T-helper 2 cell (primary cell): ENCODE measurements around the gene IL23R.

Experiments
- DNase-seq, 5 experiments: peaks; one replicate each; pipeline versions ENCODE4 v3.0.0 to v3.0.0-alpha.2; 2012 to 2022

IL23R gene

DNA sequence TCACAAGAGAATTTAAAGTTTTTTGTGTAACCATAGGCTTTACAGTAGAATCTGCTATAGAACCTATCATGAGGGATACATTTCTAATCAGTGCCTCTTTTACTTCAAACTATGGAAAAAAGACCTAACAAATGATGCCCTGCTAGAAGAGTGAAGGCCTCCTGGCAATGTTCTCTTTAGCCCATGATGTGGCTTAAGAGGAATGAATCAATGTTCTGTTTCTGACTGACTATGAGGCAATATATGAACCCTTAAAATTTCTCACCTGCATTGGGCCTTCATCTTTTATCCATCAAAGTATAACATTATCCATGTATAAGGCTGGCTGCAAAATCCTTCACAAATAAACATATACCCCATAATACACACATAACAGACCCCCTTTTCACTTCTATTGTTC lies 75.8 kb downstream of the IL23R start:
- no peak for DNase-seq

DNA sequence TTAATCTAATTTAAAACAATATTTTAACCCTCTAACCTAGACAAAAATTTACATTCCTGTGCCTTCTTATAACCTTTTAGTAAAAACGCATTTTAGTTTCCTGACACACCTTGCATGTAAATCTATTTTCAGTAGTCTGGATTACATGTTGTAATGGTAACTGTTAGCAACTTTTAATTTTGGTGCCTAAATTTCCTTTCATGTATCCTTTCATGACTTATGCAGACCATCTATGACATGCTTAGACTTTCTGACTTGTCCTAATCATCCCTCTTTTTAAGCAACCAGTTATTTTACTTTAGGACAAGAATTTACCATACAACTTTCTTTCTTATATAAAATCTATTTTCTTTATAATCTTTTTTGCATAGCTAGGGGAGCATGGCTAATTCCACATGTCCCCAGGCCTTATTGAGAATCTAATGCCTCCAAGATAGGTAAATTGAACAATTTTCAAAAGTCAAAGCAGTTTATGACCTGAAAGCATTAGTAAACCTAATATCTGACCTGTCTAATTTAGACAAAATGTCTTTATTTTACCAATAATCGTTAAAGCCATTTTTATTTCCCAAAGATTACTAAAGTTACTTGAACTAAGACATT lies 83.9 kb downstream of the IL23R start:
- DNase-seq = peak in 1 of 5 experiments; percentile 14

DNA sequence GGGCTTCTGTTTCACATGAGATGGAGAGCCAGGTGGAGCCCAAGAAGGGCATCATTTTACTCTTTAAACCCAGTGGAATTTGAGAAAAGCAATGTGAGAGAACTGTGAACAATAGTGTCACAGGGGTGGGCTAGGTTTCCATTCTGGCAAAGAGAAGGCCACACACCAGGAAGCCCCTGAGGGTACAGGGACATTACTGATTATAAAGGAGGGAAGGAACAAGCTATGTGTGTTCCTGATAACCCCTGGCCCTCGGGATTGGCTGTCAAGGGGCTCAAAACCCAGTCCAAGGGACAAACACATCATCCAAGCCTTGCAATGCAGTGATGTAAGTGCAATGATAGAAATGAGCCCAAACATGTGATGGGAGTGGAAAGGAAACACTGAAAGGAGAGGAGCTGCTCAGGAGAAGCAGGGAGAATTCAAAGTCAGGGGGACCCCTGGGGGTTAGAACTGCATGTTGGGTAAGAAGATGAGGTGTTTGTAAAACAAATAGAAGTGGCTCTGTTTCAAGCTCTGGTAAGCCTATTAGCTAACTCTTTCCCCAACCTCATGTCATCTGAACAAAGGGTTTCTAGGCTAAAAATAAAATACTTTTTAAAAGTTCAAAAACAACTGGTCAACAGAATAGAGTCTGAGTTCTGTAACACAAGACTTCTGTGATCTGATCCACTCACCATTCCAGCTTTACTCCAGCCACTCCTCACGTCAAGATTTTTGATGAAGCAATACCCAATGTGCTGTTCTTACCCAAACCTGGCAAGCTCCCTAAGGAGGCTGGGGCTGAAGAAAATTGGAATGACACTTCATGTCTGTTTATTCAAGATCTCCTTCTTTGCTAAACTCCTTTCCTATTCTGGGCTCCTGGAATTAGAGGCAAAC lies 90.3 kb downstream of the IL23R start:
- DNase-seq = no peak

DNA sequence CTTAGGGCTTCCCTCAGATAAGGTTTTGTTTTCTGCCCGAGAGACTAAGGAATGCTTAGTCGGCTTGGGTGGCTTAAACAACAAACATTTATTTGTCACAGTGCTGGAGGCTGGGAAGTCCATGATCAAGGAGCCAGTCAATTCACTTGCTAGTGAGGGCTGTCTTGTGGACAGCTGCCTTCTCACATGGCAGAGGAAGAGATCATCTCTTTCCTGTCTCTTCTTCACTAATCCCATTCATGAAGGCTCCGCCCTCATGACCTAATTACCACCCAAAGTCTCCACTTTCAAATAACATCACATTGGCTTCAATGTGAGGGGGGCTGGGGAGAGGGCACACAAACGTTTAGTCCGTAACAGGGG lies 90.9 kb downstream of the IL23R start:
- no peak for DNase-seq

DNA sequence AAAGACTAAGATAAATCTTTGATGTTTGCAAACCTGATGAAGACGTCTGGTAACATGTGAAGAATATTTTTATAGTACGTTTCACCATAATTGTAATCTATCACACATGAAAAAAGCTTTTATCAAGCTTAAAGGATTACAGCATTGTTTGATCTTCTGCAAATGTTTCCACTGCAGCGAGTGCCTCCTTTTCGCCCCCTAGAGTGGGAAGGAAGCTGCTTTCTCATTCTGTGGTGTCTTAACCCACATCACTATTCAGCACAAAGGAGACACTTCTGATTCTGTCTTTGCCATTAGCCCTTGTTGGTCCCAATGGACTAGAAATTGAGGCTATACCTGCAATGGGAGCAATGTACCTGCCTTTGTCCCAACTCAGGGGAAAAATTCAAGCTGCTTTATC lies 95.4 kb downstream of the IL23R start:
- DNase-seq = peak in 1 of 5 experiments; percentile 50

DNA sequence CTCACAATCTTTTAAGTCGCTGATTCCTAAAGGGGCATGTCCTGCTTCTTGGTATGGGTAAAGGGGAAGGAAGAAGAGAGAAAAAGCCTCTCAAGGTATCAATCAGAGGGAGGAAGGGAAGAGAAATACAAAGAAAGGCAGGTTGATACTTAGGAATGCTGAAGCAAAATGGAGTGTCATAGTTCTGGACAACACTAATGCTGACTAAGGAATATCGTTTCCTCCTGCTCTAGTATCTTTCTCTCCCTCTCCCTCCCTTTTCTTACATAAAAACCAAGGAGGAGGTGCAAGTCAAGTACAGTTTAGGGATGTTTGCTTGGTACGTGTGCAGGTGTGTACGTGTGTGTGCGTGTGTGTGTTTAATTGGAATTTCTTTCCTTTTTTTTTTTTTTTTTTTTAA lies 96.5 kb downstream of the IL23R start:
- no peak for DNase-seq

DNA sequence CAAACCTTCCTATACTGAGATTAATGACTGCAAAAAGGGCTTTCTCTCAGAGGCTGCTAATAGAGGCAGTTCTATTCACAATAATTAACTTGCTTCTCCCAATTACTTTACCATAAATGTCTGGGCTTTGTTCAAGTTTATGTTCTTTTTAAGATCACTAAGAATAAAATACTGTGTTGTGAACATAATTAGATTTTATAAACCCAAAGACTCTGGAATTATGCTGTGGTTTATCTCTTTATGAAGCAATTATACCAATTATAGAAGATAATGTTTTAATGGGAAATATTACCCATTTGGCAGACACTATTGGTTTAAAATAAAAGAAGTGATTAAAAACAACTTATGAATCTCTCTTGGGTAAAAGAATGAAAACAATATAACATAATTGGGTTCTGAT lies 97.9 kb downstream of the IL23R start:
- no peak for DNase-seq

DNA sequence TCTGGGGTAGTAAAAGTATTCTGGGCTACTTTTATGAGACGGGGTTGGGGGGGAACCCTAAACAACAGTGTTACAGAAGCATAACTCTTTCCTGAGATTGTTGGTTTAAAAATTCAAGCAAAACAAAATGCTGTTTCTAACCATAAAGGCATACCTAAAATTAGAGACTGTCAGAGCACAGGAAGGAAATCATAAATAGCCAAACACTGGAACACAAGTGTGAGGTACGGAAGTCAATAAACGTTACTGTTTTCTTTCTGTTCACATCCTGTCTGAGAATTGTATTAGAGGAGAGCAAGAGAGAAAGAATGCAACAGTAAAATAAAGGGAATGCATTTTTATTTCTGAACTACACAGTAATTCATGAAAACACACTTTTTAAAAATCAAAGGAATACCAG lies 98.6 kb downstream of the IL23R start:
- DNase-seq = peak in 1 of 5 experiments; percentile 29

DNA sequence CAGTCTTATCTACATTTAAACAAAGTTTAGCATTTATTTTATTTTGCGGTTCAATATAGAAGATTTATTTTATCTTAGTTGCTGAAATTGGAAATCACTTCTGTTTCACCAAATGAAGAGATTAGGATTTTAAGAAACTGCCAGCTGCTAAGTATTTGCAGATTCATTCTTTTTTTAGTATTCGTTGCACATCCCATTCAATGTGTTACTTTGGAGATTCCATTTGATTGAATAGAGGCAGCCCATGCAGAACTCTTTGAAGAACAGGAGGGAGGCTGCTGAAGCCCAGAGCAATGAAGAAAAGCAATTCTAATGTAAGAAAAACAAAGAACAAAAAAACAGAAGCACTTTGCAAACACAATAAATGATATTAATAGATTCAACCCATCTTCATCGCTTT lies 102.8 kb downstream of the IL23R start:
- DNase-seq = no peak

DNA sequence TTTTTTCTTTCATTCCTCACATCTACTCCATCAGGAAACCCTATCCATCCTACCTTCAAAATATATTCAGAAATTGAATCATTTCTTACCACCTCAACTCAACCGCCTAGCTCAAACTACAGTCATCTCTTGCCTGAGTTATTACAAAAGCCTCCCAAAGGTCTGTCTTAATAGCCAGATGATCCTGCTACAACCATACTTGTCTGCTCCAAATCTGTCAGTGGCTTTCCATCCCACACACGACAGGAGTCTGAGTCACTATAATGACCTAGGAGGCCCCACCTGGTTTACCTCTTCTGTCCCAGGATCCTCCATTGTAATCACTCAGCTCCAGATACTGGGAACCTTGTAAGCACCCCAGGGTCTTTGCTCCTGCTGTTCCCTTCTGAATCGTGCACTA lies 104.3 kb downstream of the IL23R start:
- peak in 1 of 5 experiments; percentile 10 for DNase-seq

DNA sequence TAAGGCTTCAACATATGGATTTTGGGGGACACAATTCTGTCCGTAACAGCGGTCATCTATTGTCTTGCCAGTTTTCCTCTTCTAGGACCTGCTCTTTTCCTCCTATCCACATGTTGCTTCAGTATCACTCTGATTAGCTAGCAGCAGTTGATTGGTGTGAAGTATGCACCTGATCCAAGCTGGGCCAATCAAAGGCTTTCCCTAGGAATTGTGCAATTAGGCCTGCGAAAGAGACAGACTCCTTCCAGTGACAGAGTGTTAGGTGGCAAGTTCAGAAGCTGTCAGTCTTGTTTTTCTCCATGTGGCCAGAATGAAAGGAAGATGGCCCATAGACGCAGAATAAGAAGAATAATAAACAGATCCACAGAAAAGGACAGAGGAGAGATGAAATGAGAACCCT lies 107.3 kb downstream of the IL23R start:
- DNase-seq = no peak

DNA sequence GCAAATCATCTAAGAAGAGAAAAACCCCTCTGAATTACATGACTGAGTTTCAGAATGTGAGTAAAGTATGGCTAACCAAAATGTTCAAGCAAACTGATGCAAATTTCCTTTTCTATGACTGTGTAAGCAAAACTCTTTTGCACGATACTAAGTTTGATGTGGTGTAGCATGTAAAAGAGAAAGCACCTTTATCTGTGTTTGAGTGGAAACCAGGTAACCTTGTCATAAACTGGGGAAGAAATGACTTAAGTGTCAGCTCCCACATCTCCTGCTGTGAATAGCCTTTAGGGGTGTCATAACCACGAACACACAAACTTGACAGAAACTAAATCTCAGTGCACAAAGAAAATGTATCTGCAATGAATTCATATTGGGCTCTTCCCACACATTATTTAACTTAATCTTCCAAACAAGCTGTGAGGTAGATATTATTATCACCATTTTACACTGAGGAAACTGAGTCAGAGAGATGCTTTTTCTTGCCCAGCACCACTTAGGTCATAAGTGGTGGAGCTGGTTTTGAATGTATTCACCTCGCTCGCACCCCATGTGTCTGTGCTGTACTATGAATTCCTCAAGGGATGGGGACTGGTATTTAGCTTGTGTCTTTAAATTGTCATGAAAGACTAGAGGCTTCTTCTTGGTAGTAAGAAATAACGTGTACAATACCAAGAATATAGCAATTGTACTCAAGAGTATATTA lies 108.5 kb downstream of the IL23R start:
- peak in 2 of 5 experiments; percentile 23 to 89 for DNase-seq

DNA sequence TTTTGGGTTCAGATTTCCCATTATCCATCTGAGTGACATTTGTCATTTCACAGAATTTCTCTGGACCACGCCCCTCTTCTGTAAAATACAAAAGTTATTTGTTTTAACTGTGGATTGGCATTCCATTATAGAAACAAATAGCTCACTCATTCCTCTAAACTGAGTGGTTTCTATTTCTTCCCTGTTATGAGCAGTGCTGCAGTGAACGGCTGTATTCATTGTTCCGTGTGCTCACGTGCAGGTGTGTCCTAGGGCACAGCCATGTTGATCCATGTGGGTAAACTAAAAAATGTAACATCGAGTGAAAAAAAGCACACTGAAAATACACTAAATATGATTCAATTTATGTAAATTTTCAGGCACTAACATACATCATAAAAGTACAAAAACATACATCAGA lies 114.4 kb downstream of the IL23R start:
- DNase-seq = no peak

DNA sequence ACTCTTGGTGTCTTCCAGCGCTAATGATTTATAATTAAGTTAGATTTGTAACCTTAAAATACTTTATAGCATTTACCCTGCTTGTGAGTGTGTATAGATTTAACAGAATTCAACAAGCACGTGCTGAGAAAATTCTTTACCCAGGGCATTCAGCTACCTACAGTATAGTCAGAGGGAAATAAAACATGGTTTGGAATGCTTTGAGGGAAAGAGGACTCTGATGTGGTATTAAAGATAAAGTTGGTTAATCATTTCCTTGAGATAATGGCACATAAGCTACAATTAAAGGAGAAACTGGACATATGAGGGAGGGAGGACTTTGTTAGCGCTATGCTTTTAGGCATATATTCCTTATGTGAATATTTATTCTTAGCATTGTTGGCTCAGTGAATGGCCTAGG lies 115.0 kb downstream of the IL23R start:
- no peak for DNase-seq

DNA sequence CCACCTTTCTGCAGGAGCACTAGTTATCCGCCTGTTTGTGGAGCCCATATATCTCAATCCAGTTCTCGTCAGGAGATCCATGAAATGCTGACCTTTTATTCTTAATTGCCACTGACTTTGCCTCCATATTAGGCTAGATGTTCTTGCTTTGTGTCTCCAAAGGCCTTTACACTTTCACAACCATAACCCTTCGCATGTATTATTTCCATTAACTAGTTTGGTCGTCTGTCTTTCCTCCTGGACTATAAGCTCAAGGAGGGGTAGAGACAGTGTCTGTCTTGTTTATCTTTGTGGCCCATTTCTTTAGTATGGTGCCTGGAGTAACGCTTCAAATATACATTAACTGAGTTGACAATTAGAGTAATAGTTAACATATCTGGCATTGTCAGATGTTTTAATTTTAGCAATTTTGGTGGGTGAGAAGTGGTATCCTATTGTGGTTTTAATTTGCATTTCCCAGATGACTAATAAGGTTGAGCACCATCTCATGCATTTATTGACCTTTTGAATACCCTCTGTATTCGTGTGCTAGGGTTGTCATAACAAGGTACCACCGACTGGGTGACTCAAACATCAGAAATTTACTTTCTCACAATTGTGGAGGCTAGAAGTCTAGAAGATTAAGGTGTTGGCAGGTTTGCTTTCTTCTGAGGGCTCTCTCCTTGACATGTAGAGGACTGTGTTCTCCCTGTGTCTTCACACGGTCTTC lies 119.7 kb downstream of the IL23R start:
- peak in 1 of 5 experiments; percentile 34 for DNase-seq

DNA sequence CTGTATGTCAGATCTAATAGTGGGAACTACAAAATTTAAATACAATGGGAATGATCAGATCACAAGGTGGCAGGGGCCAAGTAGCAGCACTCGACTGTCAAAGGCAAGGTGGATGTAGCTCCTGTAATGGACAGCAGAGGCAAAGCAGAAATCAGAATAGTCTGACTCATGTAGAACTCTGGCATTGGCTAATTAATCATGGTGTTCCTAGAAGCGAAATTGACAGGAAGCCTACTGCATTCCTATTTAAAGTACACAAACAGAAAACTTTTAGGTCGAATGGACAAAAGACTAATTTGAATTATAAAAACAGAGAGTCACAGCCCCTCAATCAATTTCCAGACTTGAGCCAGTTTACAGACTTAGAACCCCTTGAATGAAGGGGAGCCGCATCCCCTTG lies 124.0 kb downstream of the IL23R start:
- DNase-seq = no peak

DNA sequence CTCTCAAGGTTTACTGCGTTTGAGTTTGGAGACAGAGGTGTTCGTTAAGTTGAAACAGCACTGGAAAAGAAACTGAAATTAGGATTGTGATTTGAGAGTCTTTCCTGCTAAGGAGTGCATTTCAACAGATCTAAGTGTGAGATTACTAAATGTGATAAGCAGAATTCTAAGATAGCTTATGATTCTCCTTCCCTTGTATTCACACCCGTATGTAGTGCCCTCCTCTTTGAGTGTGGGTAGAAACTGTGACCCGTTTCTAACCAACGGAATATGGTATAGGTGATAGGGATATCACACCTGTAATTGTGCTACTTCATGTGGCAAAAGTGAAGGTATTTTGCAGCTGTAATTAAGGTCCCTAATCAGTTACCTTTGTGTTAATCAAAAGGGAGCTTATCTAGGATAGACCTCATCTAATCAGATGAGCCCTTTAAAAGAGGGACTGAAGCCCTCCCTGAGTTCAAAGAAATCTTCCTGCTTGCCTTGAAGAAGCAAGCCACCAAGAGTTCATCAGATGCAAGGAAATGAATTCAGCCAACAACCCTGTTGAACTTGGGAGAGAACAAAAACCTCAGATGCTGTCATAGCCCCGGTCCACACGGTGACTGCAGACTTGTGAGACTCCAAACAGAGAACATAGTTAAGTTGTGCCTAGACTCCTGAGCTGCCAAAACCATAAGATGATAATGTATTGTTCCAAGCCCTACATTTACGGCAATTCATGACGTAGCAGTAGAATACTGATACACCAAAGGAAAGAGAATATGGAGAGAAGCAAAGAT lies 128.8 kb downstream of the IL23R start:
- DNase-seq = peak in 2 of 5 experiments; percentile 29 to 77

DNA sequence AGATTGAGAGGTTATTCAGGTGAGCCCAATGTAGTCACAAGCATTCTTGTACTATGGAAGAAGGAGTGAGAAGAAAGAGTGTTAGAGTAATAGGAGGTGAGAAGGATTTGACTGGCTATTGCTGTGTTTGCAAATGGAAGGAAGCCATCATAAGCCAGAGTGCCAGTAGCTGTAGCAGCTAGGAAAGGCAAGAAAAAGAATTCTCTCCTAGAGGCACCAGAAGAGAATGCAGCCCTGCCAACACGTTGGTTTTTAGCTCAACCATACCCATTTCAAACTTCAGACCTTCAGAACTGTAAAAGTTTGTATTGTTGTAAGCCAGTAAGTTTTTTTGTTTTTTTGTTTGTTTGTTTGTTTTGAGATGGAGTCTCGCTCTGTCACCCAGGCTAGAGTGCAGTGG lies 132.5 kb downstream of the IL23R start:
- peak in 1 of 5 experiments; percentile 7 for DNase-seq

DNA sequence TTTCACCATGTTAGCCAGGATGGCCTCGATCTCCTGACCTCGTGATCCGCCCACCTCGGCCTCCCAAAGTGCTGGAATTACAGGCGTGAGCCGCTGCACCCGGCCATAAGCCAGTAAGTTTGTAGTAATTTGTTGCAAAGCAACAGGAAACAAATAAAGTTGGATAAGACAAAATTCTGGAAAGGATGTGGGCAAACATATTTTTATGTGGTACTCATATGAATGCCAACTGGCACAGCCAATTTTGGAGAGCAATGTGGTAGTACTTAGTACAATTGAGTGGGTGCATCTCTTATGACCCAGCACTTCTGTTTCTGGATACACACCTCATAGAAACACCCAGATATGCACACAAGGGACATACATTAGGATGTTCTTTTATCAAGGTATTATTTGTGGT lies 133.0 kb downstream of the IL23R start:
- DNase-seq = peak in 1 of 5 experiments; percentile 13

DNA sequence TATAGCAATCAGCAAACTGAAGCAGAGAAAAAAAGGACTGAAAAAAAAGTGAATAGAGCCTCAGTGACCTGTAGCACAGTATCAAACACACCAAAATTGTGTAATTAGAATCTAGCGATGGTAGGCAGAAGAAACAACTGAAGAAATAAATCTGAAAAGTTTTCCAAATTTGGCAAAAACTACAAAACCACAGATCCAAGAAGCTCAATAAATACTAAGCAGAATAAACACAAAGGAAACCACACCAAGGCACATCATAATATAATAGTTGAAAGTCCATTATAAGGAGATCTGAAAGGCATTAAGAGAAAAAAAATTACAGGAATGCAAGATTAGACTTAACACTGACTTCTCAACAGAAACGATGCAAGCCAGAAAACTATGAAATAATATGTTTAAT lies 134.3 kb downstream of the IL23R start:
- no peak for DNase-seq

DNA sequence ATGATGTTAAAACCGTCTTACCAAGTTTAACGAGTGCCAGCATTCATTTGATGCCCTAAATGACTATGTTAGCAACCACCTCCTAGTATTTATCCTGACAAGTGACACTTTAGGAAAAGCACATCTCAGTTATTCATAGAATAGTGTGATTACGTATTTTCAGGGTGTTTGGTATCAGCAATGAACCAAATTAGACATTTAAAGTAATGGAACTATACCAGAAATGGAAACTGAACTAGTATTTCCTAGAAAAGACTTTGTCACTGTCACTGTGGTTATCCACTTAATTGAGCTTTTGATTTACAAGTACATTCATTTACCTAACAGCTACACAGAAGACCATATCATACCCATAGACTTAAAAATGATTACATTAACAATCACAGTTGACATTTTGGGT lies 137.8 kb downstream of the IL23R start:
- peak in 1 of 5 experiments; percentile 61 for DNase-seq

DNA sequence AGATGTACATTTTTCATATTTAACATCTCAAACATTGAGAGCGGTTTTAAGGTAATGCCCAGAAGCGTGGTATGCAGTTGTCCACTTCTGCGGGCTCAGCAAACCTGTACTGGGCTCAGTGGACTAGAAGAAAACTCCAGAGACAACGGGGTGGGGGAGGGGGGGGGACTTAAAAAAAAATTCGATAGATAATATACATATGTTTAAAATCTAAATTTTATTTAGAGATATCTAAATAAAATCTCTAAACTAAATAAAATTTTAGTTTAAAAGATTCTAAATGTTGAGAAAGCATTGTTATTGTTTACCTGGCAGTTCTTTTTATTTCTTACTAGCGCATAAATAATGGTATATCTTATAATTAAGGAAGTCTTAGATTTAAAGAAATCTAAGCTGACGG lies 140.3 kb downstream of the IL23R start:
- DNase-seq = no peak
